Erythroblast (primary cell): Measurements from ENCODE around the gene ERN1.

Experiments used
- GATA1 ChIP-seq: IDR thresholded peaks from 2 replicates; pipeline ENCODE4 v1.6.1; 2011; ENCODE audit warnings: low read depth, mild to moderate bottlenecking, control low read depth, low read length, moderate library complexity
- POLR2A ChIP-seq: IDR thresholded peaks from 2 replicates; pipeline ENCODE4 v1.6.1; 2011; ENCODE audit warnings: mild to moderate bottlenecking, low read length

- TF ChIP-seq POLR2A (no peak), GATA1 (no peak)
Observed at GRCh38 chr17:64002658-64003525, 127.1 kb downstream of the ERN1 start.
